Measurements from ENCODE around the gene ITGA11.

The ITGA11 gene

GRCh38 chr15:68465861-68466560 is 34.0 kb upstream of the ITGA11 start:
- Mint-ChIP-seq H3K36me3 (ENCODE audit: low read depth) (no peaks in the 10 kb centered on the region), H3K9me3 (no peaks in the 10 kb centered on the region), H3K4me3 (no peak overlapping the region), H3K27ac (no peak overlapping the region), H3K4me1 (ENCODE audit: low read depth) (no peaks in the 10 kb centered on the region), H3K27me3 (peaks cover 3% of the 10 kb centered on the region)
- DNase-seq: no peak

GRCh38 chr15:68464448-68465090 is 32.6 kb upstream of the ITGA11 start:
- Mint-ChIP-seq H3K27me3 (peaks cover 10% of the 10 kb centered on the region), H3K4me1 (ENCODE audit: low read depth) (no peaks in the 10 kb centered on the region), H3K36me3 (ENCODE audit: low read depth) (no peaks in the 10 kb centered on the region), H3K27ac (no peak overlapping the region), H3K4me3 (no peak overlapping the region), H3K9me3 (no peaks in the 10 kb centered on the region)
- DNase-seq: no peak

GRCh38 chr15:68463996-68464395 is 32.0 kb upstream of the ITGA11 start:
- no peak overlapping the region for H3K4me3 Mint-ChIP-seq
- peaks cover 10% of the 10 kb centered on the region for H3K27me3 Mint-ChIP-seq
- no peak for DNase-seq
- no peaks in the 10 kb centered on the region for H3K4me1 Mint-ChIP-seq (ENCODE audit: low read depth)
- no peaks in the 10 kb centered on the region for H3K36me3 Mint-ChIP-seq (ENCODE audit: low read depth)
- no peak overlapping the region for H3K27ac Mint-ChIP-seq
- H3K9me3 Mint-ChIP-seq: no peaks in the 10 kb centered on the region

GRCh38 chr15:68463444-68463843 is 31.5 kb upstream of the ITGA11 start:
- Mint-ChIP-seq H3K36me3 (ENCODE audit: low read depth) (no peaks in the 10 kb centered on the region), H3K4me1 (ENCODE audit: low read depth) (no peaks in the 10 kb centered on the region), H3K27me3 (peaks cover 10% of the 10 kb centered on the region), H3K4me3 (no peak overlapping the region), H3K9me3 (no peaks in the 10 kb centered on the region), H3K27ac (no peak overlapping the region)
- DNase-seq: no peak

- H3K4me3 Mint-ChIP-seq: no peak overlapping the region
- H3K27me3 Mint-ChIP-seq: peaks cover 13% of the 10 kb centered on the region
- no peaks in the 10 kb centered on the region for H3K36me3 Mint-ChIP-seq (ENCODE audit: low read depth)
- DNase-seq: no peak
- no peaks in the 10 kb centered on the region for H3K9me3 Mint-ChIP-seq
- no peaks in the 10 kb centered on the region for H3K4me1 Mint-ChIP-seq (ENCODE audit: low read depth)
- H3K27ac Mint-ChIP-seq: no peak overlapping the region
These were observed 28.2 kb upstream of the ITGA11 start for GRCh38 chr15:68460166-68460565.

GRCh38 chr15:68450192-68450591 is 18.2 kb upstream of the ITGA11 start:
- no peaks in the 10 kb centered on the region for H3K9me3 Mint-ChIP-seq
- no peak overlapping the region for H3K4me3 Mint-ChIP-seq
- DNase-seq: no peak
- H3K27me3 Mint-ChIP-seq: peaks cover 78% of the 10 kb centered on the region
- no peak overlapping the region for H3K27ac Mint-ChIP-seq
- H3K4me1 Mint-ChIP-seq (ENCODE audit: low read depth): no peaks in the 10 kb centered on the region
- no peaks in the 10 kb centered on the region for H3K36me3 Mint-ChIP-seq (ENCODE audit: low read depth)

GRCh38 chr15:68449389-68449788 is 17.4 kb upstream of the ITGA11 start:
- no peaks in the 10 kb centered on the region for H3K9me3 Mint-ChIP-seq
- H3K27me3 Mint-ChIP-seq: peaks cover 79% of the 10 kb centered on the region
- no peaks in the 10 kb centered on the region for H3K36me3 Mint-ChIP-seq (ENCODE audit: low read depth)
- no peaks in the 10 kb centered on the region for H3K4me1 Mint-ChIP-seq (ENCODE audit: low read depth)
- DNase-seq: no peak
- no peak overlapping the region for H3K4me3 Mint-ChIP-seq
- no peak overlapping the region for H3K27ac Mint-ChIP-seq

GRCh38 chr15:68447976-68448755 is 16.2 kb upstream of the ITGA11 start:
- Mint-ChIP-seq H3K4me1 (ENCODE audit: low read depth) (no peaks in the 10 kb centered on the region), H3K9me3 (no peaks in the 10 kb centered on the region), H3K27me3 (peaks cover 72% of the 10 kb centered on the region), H3K27ac (no peak overlapping the region), H3K36me3 (ENCODE audit: low read depth) (no peaks in the 10 kb centered on the region), H3K4me3 (no peak overlapping the region)
- no peak for DNase-seq

- no peaks in the 10 kb centered on the region for H3K36me3 Mint-ChIP-seq (ENCODE audit: low read depth)
- DNase-seq: no peak
- no peaks in the 10 kb centered on the region for H3K9me3 Mint-ChIP-seq
- H3K4me1 Mint-ChIP-seq (ENCODE audit: low read depth): no peaks in the 10 kb centered on the region
- H3K4me3 Mint-ChIP-seq: no peak overlapping the region
- H3K27ac Mint-ChIP-seq: no peak overlapping the region
- peaks cover 69% of the 10 kb centered on the region for H3K27me3 Mint-ChIP-seq
These were observed 15.2 kb upstream of the ITGA11 start for GRCh38 chr15:68447209-68447608.

GRCh38 chr15:68445351-68445750 is 13.4 kb upstream of the ITGA11 start:
- H3K36me3 Mint-ChIP-seq (ENCODE audit: low read depth): no peaks in the 10 kb centered on the region
- no peak overlapping the region for H3K4me3 Mint-ChIP-seq
- H3K9me3 Mint-ChIP-seq: no peaks in the 10 kb centered on the region
- H3K4me1 Mint-ChIP-seq (ENCODE audit: low read depth): no peaks in the 10 kb centered on the region
- no peak overlapping the region for H3K27ac Mint-ChIP-seq
- peaks cover 66% of the 10 kb centered on the region for H3K27me3 Mint-ChIP-seq
- DNase-seq: no peak

GRCh38 chr15:68444336-68444735 is 12.4 kb upstream of the ITGA11 start:
- H3K9me3 Mint-ChIP-seq: no peaks in the 10 kb centered on the region
- H3K27ac Mint-ChIP-seq: no peak overlapping the region
- DNase-seq: no peak
- H3K4me3 Mint-ChIP-seq: no peak overlapping the region
- no peaks in the 10 kb centered on the region for H3K4me1 Mint-ChIP-seq (ENCODE audit: low read depth)
- H3K36me3 Mint-ChIP-seq (ENCODE audit: low read depth): no peaks in the 10 kb centered on the region
- H3K27me3 Mint-ChIP-seq: peaks cover 66% of the 10 kb centered on the region

- Mint-ChIP-seq H3K27ac (no peak overlapping the region), H3K4me1 (ENCODE audit: low read depth) (no peaks in the 10 kb centered on the region), H3K27me3 (peaks cover 67% of the 10 kb centered on the region), H3K4me3 (no peak overlapping the region), H3K9me3 (no peaks in the 10 kb centered on the region), H3K36me3 (ENCODE audit: low read depth) (no peaks in the 10 kb centered on the region)
- no peak for DNase-seq
These were observed 10.9 kb upstream of the ITGA11 start for GRCh38 chr15:68442903-68443302.

GRCh38 chr15:68442041-68442440 is 10.1 kb upstream of the ITGA11 start:
- no peaks in the 10 kb centered on the region for H3K9me3 Mint-ChIP-seq
- no peaks in the 10 kb centered on the region for H3K36me3 Mint-ChIP-seq (ENCODE audit: low read depth)
- DNase-seq: no peak
- peaks cover 69% of the 10 kb centered on the region for H3K27me3 Mint-ChIP-seq
- no peak overlapping the region for H3K4me3 Mint-ChIP-seq
- no peaks in the 10 kb centered on the region for H3K4me1 Mint-ChIP-seq (ENCODE audit: low read depth)
- no peak overlapping the region for H3K27ac Mint-ChIP-seq

GRCh38 chr15:68441045-68441743 is 9.2 kb upstream of the ITGA11 start:
- Mint-ChIP-seq H3K27me3 (peaks cover 66% of the 10 kb centered on the region), H3K9me3 (no peaks in the 10 kb centered on the region), H3K4me1 (ENCODE audit: low read depth) (no peaks in the 10 kb centered on the region), H3K4me3 (no peak overlapping the region), H3K36me3 (ENCODE audit: low read depth) (no peaks in the 10 kb centered on the region), H3K27ac (no peak overlapping the region)
- no peak for DNase-seq
